Activated naive CD8-positive, alpha-beta T cell (primary cell): Measurements from ENCODE around the gene SOWAHA.

Source experiments
- H3K27ac Mint-ChIP-seq: one replicate; pipeline ENCODE4 v1.8.0; 2021; ENCODE audit warnings: mixed read lengths
- H3K27me3 Mint-ChIP-seq: one replicate; pipeline ENCODE4 v1.8.0; 2021; ENCODE audit warnings: mixed read lengths
- H3K36me3 Mint-ChIP-seq: one replicate; pipeline ENCODE4 v1.8.0; 2021; ENCODE audit warnings: mixed read lengths
- H3K4me1 Mint-ChIP-seq: one replicate; pipeline ENCODE4 v1.8.0; 2021; ENCODE audit warnings: low read depth, mixed read lengths
- H3K4me3 Mint-ChIP-seq: one replicate; pipeline ENCODE4 v1.8.0; 2021; ENCODE audit warnings: mild to moderate bottlenecking, mixed read lengths
- H3K9me3 Mint-ChIP-seq: one replicate; pipeline ENCODE4 v1.8.0; 2021; ENCODE audit warnings: low read depth, mixed read lengths

SOWAHA gene

GRCh38 chr5:132774406-132774805, 38.7 kb upstream of the SOWAHA start:
- peaks cover 9% of the 10 kb centered on the region for H3K4me1 Mint-ChIP-seq
- H3K4me3 Mint-ChIP-seq: no peak overlapping the region
- no peak overlapping the region for H3K27ac Mint-ChIP-seq
- peaks cover 8% of the 10 kb centered on the region for H3K27me3 Mint-ChIP-seq
- H3K9me3 Mint-ChIP-seq: no peaks in the 10 kb centered on the region
- H3K36me3 Mint-ChIP-seq: no peaks in the 10 kb centered on the region

DNA sequence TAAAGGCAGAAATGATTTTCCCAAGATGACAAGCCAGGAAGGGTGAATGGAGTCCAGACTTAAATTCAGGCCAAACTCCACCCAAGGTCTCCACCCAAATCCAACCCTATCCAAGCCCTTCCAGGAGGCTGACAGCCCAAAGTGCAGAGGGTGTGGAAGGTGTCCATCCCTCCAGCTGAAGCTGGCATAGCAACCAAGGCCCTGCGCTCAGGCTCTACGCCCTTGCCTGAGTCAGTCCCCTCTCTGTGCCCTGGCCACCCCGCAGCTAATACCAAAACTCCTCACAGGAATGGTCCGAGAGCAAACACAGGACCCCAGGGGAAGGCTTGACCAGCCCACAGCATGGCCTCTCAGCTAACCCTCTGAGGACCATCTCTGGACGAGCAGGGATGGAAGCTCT, 38.2 kb upstream of the SOWAHA start:
- peaks cover 9% of the 10 kb centered on the region for H3K27me3 Mint-ChIP-seq
- no peaks in the 10 kb centered on the region for H3K9me3 Mint-ChIP-seq
- no peak overlapping the region for H3K4me3 Mint-ChIP-seq
- H3K27ac Mint-ChIP-seq: no peak overlapping the region
- H3K36me3 Mint-ChIP-seq: no peaks in the 10 kb centered on the region
- peaks cover 12% of the 10 kb centered on the region for H3K4me1 Mint-ChIP-seq

- H3K36me3 Mint-ChIP-seq: no peaks in the 10 kb centered on the region
- no peaks in the 10 kb centered on the region for H3K9me3 Mint-ChIP-seq
- H3K27me3 Mint-ChIP-seq: peaks cover 9% of the 10 kb centered on the region
- H3K4me3 Mint-ChIP-seq: peak overlapping the region; percentile 63
- no peak overlapping the region for H3K27ac Mint-ChIP-seq
- peaks cover 17% of the 10 kb centered on the region for H3K4me1 Mint-ChIP-seq
Measured at GRCh38 chr5:132775476-132775961, 37.6 kb upstream of the SOWAHA start.

DNA sequence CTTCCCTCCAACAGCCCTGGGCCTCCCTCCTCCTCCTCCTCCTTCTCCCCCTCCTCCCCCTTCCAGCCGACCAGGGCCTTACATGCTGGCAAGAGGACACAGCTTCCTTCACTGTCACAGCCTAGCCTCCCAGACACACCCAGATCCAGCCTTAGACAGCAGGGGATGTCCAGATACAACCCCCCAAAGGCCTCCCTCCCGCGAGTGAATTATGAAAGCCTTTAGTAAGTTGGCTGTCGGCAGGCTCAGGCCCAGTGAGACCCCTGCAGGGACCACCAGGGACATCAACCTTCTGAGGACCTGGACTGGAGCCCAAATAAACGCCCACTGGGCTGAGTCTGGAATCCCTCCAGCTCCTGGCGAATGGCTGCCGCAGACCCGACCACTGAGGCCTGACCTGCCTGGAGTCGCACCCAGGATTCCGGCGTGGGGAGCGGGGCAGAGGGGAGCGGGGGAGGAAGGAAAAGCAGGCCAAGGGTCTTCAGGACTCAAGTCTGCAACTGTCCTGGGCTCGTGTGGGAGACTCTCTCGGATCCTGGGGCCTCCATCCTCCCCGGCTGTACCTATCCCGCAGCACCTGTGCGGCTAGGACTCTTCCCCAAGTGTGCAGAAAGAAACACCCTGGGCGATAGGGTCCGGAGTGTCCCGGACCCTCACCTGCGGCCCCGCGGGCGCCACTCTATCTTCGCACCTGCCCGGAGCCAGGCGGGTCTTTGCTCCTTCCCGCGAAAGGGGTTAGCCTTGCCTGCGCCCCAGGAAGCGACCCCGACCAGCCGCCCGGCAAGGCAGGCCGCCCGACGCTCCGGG, 36.8 kb upstream of the SOWAHA start:
- peaks cover 9% of the 10 kb centered on the region for H3K27me3 Mint-ChIP-seq
- H3K27ac Mint-ChIP-seq: no peak overlapping the region

DNA sequence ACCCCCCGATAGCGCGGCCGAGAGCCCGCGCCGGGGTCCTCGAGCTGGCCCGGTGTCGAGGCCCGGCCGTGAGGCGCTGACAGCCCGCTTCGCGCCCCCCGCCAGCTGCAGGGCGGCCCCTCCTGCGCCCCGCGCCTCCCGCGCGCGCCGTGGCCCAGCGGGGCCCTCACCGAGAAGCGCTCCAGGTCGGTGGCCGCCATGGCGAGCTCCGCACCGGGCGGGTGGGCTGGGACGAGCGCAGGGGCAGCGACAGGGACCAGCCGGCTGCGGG, 36.2 kb upstream of the SOWAHA start:
- Mint-ChIP-seq H3K36me3 (no peaks in the 10 kb centered on the region), H3K27ac (no peak overlapping the region), H3K9me3 (no peaks in the 10 kb centered on the region), H3K4me1 (peaks cover 23% of the 10 kb centered on the region), H3K27me3 (peaks cover 10% of the 10 kb centered on the region), H3K4me3 (no peak overlapping the region)

More for the DNA sequence above, 36.8 kb upstream of the SOWAHA start:
- Mint-ChIP-seq H3K4me1 (peaks cover 21% of the 10 kb centered on the region), H3K36me3 (no peaks in the 10 kb centered on the region), H3K4me3 (peak overlapping the region; percentile 63), H3K9me3 (no peaks in the 10 kb centered on the region)

DNA sequence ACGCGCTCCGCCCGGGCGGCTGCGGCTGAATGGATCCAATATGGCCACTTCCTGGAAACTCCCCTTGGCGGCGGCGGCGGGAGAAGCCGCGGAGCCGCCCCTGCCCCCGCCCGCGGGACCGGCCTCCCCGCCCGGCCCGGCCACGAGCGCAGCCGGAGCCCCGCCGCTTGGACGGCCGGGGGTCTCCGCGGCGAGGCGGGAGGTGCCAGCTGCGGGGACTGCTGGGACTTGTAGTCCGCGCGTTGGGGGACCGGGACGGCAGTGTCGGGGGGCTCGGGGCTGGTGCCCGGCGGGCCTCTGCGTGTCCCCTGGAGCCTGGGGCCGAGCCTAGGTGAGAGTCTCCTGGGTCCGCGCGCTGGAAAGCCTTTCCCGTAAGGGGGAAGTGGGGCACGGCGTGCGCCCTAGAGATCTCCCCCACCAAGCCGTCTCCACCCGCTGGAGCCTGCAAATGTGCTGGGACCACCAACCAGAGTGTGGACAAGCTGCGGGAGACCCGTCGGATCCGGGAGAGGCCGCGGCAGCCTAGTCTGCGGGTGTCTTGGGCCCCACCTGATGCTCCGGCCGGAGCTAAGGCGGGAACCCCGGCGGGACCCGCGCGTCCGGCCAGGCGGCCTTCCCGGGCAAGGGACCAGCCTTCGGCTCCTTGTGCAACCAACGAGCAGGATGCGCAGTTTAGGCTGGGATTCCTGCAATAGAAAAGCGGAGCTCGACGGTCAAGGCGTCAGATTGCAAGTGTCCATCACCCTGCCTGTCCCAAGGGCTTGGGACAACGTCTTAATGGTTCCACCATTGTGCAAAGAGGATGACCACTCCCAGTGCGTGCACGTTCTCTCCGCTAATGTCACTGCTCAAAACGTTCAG, 35.7 kb upstream of the SOWAHA start, which contains the start of gene SEPTIN8:
Gene SEPTIN8 (minus strand): TSS at position 31 of the 861 bp plus-strand sequence. CDS start 102 bp downstream, outside the sequence.
- H3K4me1 Mint-ChIP-seq: peaks cover 23% of the 10 kb centered on the region
- no peaks in the 10 kb centered on the region for H3K9me3 Mint-ChIP-seq
- H3K27ac Mint-ChIP-seq: peak within 1 kb of the TSS; percentile 78
- H3K27me3 Mint-ChIP-seq: peaks cover 12% of the 10 kb centered on the region
- no peaks in the 10 kb centered on the region for H3K36me3 Mint-ChIP-seq
- H3K4me3 Mint-ChIP-seq: peak within 1 kb of the TSS; percentile 82

DNA sequence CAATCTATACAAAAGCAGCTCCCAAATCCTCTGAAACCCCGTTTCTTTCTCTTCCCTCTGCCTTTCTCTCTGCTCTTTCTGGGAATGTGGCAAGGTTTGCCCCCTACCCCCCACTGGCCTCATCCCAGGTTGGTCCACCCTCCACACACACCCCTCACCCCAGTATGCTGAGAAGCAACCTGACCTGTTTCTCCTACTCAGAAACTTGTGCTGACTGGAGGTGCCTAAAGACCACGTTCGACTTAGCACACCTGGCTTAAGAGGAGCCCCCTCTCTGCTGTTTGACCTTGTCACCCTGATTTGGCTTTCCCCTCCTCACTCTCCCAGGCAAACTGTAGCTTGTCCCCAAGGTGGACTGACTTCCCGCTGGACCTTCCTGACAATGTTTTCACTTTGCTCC, 35.0 kb upstream of the SOWAHA start:
- Mint-ChIP-seq H3K4me3 (peak overlapping the region; percentile 82), H3K9me3 (no peaks in the 10 kb centered on the region), H3K36me3 (no peaks in the 10 kb centered on the region), H3K27ac (peak overlapping the region; percentile 78), H3K4me1 (peaks cover 23% of the 10 kb centered on the region), H3K27me3 (peaks cover 13% of the 10 kb centered on the region)

- Mint-ChIP-seq H3K27ac (no peak overlapping the region), H3K4me3 (peak overlapping the region; percentile 6), H3K36me3 (no peaks in the 10 kb centered on the region), H3K9me3 (no peaks in the 10 kb centered on the region), H3K4me1 (peaks cover 23% of the 10 kb centered on the region), H3K27me3 (peaks cover 14% of the 10 kb centered on the region)
Measured at GRCh38 chr5:132778856-132779255, 34.2 kb upstream of the SOWAHA start.

DNA sequence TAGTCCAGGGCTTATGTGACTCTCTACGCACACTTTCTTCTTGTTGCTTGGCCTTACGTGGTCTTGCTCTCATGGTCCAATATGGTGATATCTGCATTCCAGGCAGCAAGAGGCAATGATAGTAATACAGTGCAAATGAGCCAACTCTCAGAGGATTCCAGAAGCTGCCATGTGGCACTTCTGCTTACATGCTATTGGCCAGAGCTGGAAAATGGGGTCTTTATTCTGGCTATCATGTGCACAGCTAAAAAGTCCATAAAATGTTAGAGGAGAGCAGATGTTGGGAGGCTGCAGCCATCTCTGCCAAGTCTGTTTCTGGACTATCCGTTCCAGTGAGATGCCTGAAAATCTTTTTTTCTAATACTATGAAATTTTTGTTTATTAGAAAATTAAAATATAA, 33.1 kb upstream of the SOWAHA start:
- Mint-ChIP-seq H3K9me3 (no peaks in the 10 kb centered on the region), H3K27ac (no peak overlapping the region), H3K27me3 (peaks cover 15% of the 10 kb centered on the region), H3K4me3 (no peak overlapping the region), H3K36me3 (peaks cover under 1% of the 10 kb centered on the region), H3K4me1 (peaks cover 23% of the 10 kb centered on the region)

- H3K27me3 Mint-ChIP-seq: peaks cover 18% of the 10 kb centered on the region
- H3K4me3 Mint-ChIP-seq: no peak overlapping the region
- H3K27ac Mint-ChIP-seq: no peak overlapping the region
- H3K36me3 Mint-ChIP-seq: peaks cover 3% of the 10 kb centered on the region
- peaks cover 23% of the 10 kb centered on the region for H3K4me1 Mint-ChIP-seq
- no peaks in the 10 kb centered on the region for H3K9me3 Mint-ChIP-seq
Measured at GRCh38 chr5:132780577-132780976, 32.5 kb upstream of the SOWAHA start.

- no peak overlapping the region for H3K27ac Mint-ChIP-seq
- H3K4me3 Mint-ChIP-seq: no peak overlapping the region
- peaks cover 3% of the 10 kb centered on the region for H3K36me3 Mint-ChIP-seq
- no peaks in the 10 kb centered on the region for H3K9me3 Mint-ChIP-seq
- peaks cover 23% of the 10 kb centered on the region for H3K4me1 Mint-ChIP-seq
- peaks cover 21% of the 10 kb centered on the region for H3K27me3 Mint-ChIP-seq
Measured at GRCh38 chr5:132781029-132781428, 32.1 kb upstream of the SOWAHA start.

DNA sequence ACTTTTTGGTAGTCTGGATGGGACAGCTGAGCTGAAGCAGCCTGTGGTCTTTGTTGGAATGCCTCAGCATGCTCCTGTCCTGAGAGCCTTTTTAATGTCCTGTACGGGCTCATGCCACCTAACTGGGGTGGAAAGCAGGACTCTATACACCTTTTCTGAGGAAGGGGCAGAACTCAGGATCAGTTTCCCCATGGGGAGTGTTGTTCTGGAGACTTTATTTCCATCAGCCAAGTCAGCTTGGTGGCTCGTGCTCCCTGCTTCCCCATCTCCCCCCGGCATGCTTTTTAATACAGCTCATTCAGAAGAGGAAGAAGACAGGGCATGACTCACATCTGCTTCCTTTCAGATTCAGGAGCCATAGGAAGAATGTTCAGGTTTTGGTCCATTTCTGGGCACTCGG, 31.0 kb upstream of the SOWAHA start:
- H3K27ac Mint-ChIP-seq: no peak overlapping the region
- peaks cover 23% of the 10 kb centered on the region for H3K27me3 Mint-ChIP-seq
- H3K4me3 Mint-ChIP-seq: no peak overlapping the region
- H3K36me3 Mint-ChIP-seq: peaks cover 3% of the 10 kb centered on the region
- peaks cover 23% of the 10 kb centered on the region for H3K4me1 Mint-ChIP-seq
- no peaks in the 10 kb centered on the region for H3K9me3 Mint-ChIP-seq

GRCh38 chr5:132785365-132785764, 27.7 kb upstream of the SOWAHA start:
- Mint-ChIP-seq H3K4me3 (no peak overlapping the region), H3K4me1 (peaks cover 8% of the 10 kb centered on the region), H3K27ac (no peak overlapping the region), H3K36me3 (peaks cover 3% of the 10 kb centered on the region), H3K27me3 (peaks cover 14% of the 10 kb centered on the region), H3K9me3 (no peaks in the 10 kb centered on the region)

- H3K9me3 Mint-ChIP-seq: no peaks in the 10 kb centered on the region
- no peak overlapping the region for H3K4me3 Mint-ChIP-seq
- H3K4me1 Mint-ChIP-seq: peaks cover 4% of the 10 kb centered on the region
- peaks cover 14% of the 10 kb centered on the region for H3K27me3 Mint-ChIP-seq
- peaks cover 3% of the 10 kb centered on the region for H3K36me3 Mint-ChIP-seq
- H3K27ac Mint-ChIP-seq: no peak overlapping the region
Measured at GRCh38 chr5:132785864-132786263, 27.2 kb upstream of the SOWAHA start.

GRCh38 chr5:132787076-132787475, 26.0 kb upstream of the SOWAHA start:
- H3K27ac Mint-ChIP-seq: no peak overlapping the region
- H3K36me3 Mint-ChIP-seq: peaks cover 3% of the 10 kb centered on the region
- H3K4me3 Mint-ChIP-seq: no peak overlapping the region
- no peaks in the 10 kb centered on the region for H3K4me1 Mint-ChIP-seq
- H3K9me3 Mint-ChIP-seq: no peaks in the 10 kb centered on the region
- H3K27me3 Mint-ChIP-seq: peaks cover 11% of the 10 kb centered on the region
